K562 (cell line): Measurements from ENCODE around the gene CHCHD1. TPM values are rescaled to one million over a fixed set of nuclear protein-coding genes. Genes with fewer than 3 reads are reported as not detected.

Experiments
- ATAC-seq: fragments of 200-7000 bp; cut with Tn5 transposase; 3 replicates; pipeline ENCODE4 v1.9.1; 2020; ENCODE audit warnings: moderate library complexity
- BruUV-seq: library from RNA; stranded (reverse); fragments of 400-500 nt; replicated peaks from 2 replicates; lab custom pipeline; 2021; lab: Mats Ljungman, UMichigan
- CTCF ChIA-PET: fragments of 300-600 bp; formaldehyde crosslinking; extraction: SDS; loops from one replicate; lab custom pipeline; 2021; ENCODE audit warnings: low intra/inter-chr PET ratio; lab: Yijun Ruan, JAX
- POLR2A ChIA-PET: fragments of 300-600, 350-650 bp; sonication (Branson Sonifier 250); formaldehyde crosslinking; extraction: SDS; loops from one replicate; lab custom pipeline; 2021; ENCODE audit warnings: antibody characterized with exemption, inconsistent platforms; lab: Yijun Ruan, JAX
- DNase-seq, 4 experiments: peaks; one replicate each; pipeline versions ENCODE4 v3.0.0 to v3.0.0-alpha.2; 2011 to 2018; ENCODE audit warnings: low spot score in 3 of 4, mixed read lengths in 3 of 4; ENCODE audit errors: extremely low read depth in 1 of 4
- FAIRE-seq: peaks from 2 replicates; lab custom pipeline; 2011; peaks lifted over from hg19 to GRCh38; lab: Jason Lieb, UNC
- H2AFZ ChIP-seq: 2 replicates; pipeline ENCODE4 v1.6.0; 2011; ENCODE audit warnings: low read depth, low read length, control low read depth, inconsistent platforms
- H3K27ac ChIP-seq: fragments of 200-600 bp; 3 replicates; pipeline ENCODE4 v1.8.0; 2011; ENCODE audit warnings: low read depth, mild to moderate bottlenecking, control low read depth, inconsistent platforms, low read length, moderate library complexity, mixed read lengths; ENCODE audit errors: extremely low read depth
- H3K27me3 ChIP-seq, 2 experiments: fragments of 300-600 bp in 1 of 2; 2 replicates in 1 of 2; 3 replicates in 1 of 2; pipeline versions ENCODE4 v1.6.0 to v1.8.0; 2011; ENCODE audit warnings: inconsistent platforms in 2 of 2, low read length in 2 of 2, mild to moderate bottlenecking in 1 of 2, mixed read lengths in 1 of 2, moderate library complexity in 1 of 2; ENCODE audit not compliant: control insufficient read depth in 2 of 2, insufficient read depth in 2 of 2
- H3K36me3 ChIP-seq: fragments of 300-600 bp; 3 replicates; pipeline ENCODE4 v1.8.0; 2011; ENCODE audit warnings: mild to moderate bottlenecking, low read length, inconsistent platforms; ENCODE audit not compliant: control insufficient read depth, insufficient read depth
- H3K4me1 ChIP-seq, 2 experiments: fragments of 200-600 bp in 1 of 2; replicated peaks in 1 of 2; 2 replicates in 1 of 2; 3 replicates in 1 of 2; pipeline versions ENCODE4 v1.5.1 to v1.8.0; 2011; ENCODE audit warnings: inconsistent platforms in 2 of 2, low read length in 2 of 2, mild to moderate bottlenecking in 1 of 2, mixed read lengths in 1 of 2, moderate library complexity in 1 of 2; ENCODE audit not compliant: control insufficient read depth in 2 of 2, insufficient read depth in 2 of 2
- H3K4me2 ChIP-seq: 2 replicates; pipeline ENCODE4 v1.6.1; 2011; ENCODE audit warnings: low read length, control low read depth, inconsistent platforms, mixed read lengths; ENCODE audit not compliant: insufficient read depth
- H3K4me3 ChIP-seq: fragments of 200-600 bp; sonication (generic), shearing (Covaris generic); 2 replicates; pipeline ENCODE4 v1.5.1; 2016; ENCODE audit warnings: control low read depth, inconsistent platforms
- H3K79me2 ChIP-seq: fragments of 200-600 bp; 3 replicates; pipeline ENCODE4 v1.8.0; 2011; ENCODE audit warnings: low read length, inconsistent platforms; ENCODE audit not compliant: control insufficient read depth, insufficient read depth
- H3K9ac ChIP-seq, 2 experiments: 2 replicates each; pipeline versions ENCODE4 v1.6.0 to v1.6.1; 2011; ENCODE audit warnings: low read depth in 2 of 2, low read length in 2 of 2, control low read depth in 1 of 2, inconsistent platforms in 1 of 2, mild to moderate bottlenecking in 1 of 2, mixed read lengths in 1 of 2; ENCODE audit not compliant: insufficient read depth in 1 of 2
- H3K9me1 ChIP-seq: one replicate; pipeline ENCODE4 v1.6.0; 2011; ENCODE audit warnings: inconsistent platforms, mild to moderate bottlenecking, low read length, moderate library complexity; ENCODE audit not compliant: control insufficient read depth, insufficient read depth
- H3K9me3 ChIP-seq: replicated peaks from 2 replicates; pipeline ENCODE4 v1.5.1; 2011; ENCODE audit warnings: low read depth, low read length, inconsistent platforms; ENCODE audit not compliant: control insufficient read depth, insufficient read depth
- H4K20me1 ChIP-seq: replicated peaks from 2 replicates; pipeline ENCODE4 v1.6.1; 2011; ENCODE audit warnings: low read length, inconsistent platforms, mixed read lengths; ENCODE audit not compliant: control insufficient read depth, insufficient read depth
- ELF4 ChIP-seq: fragments of 450-650 bp; formaldehyde crosslinking; IDR thresholded peaks from 2 replicates; pipeline ENCODE4 v1.4.0; 2022; ENCODE audit warnings: missing genetic modification characterization
- FOXJ2 ChIP-seq: fragments of 200-800 bp; sonication (Bioruptor generic); IDR thresholded peaks from 2 replicates; pipeline ENCODE4 v1.6.1; 2016; ENCODE audit warnings: missing genetic modification characterization, missing compliant biosample characterization
- FOXK2 ChIP-seq, 2 experiments: fragments of 450-650 bp; IDR thresholded peaks in 1 of 2; conservative IDR thresholded peaks in 1 of 2; 2 replicates each; pipeline ENCODE4 v1.6.1; 2016; ENCODE audit warnings: low read depth in 2 of 2, mild to moderate bottlenecking in 1 of 2
- MED1 ChIP-seq: sonication (generic); formaldehyde crosslinking; IDR thresholded peaks from 2 replicates; pipeline ENCODE4 v1.8.1; 2023; ENCODE audit warnings: missing genetic modification reagents, borderline replicate concordance
- MLX ChIP-seq, 2 experiments: fragments of 450-650 bp in 1 of 2; sonication (generic) in 1 of 2; formaldehyde crosslinking; conservative IDR thresholded peaks; 2 replicates each; pipeline versions ENCODE4 v1.4.0 to v1.8.1; 2020 to 2022; ENCODE audit warnings: mild to moderate bottlenecking in 1 of 2, missing genetic modification reagents in 1 of 2
- PBX2 ChIP-seq, 2 experiments: IDR thresholded peaks in 1 of 2; conservative IDR thresholded peaks in 1 of 2; 2 replicates each; pipeline ENCODE4 v1.6.1; 2016; ENCODE audit warnings: low read depth in 2 of 2, mild to moderate bottlenecking in 1 of 2, missing compliant biosample characterization in 1 of 2, missing genetic modification characterization in 1 of 2, moderate library complexity in 1 of 2
- POLR2G ChIP-seq: fragments of 200-400 bp; formaldehyde crosslinking; IDR thresholded peaks from 2 replicates; pipeline ENCODE4 v1.6.1; 2017; ENCODE audit warnings: low read depth, mild to moderate bottlenecking, antibody characterized with exemption, low read length, moderate library complexity
- RBFOX2 ChIP-seq: fragments of 200-400 bp; formaldehyde crosslinking; IDR thresholded peaks from 2 replicates; pipeline ENCODE4 v1.6.1; 2017; ENCODE audit warnings: low read depth, mild to moderate bottlenecking, low read length, moderate library complexity
- TCF7 ChIP-seq: sonication (generic); IDR thresholded peaks from 2 replicates; pipeline ENCODE4 v1.6.1; 2016; ENCODE audit warnings: antibody characterized with exemption, borderline replicate concordance
- XRCC5 ChIP-seq: fragments of 200-400 bp; formaldehyde crosslinking; IDR thresholded peaks from 2 replicates; pipeline ENCODE4 v1.6.1; 2017; ENCODE audit warnings: low read depth, mild to moderate bottlenecking, low read length
- WGBS: fragments of 100-300 bp; shearing (Covaris generic); methylation state at CpG from one replicate; pipeline ENCODE4 v1.1.6; 2016; ENCODE audit warnings: low coverage, mixed read lengths; ENCODE audit not compliant: insufficient coverage; ENCODE audit errors: missing lambda C conversion rate; 5-methylcytosine and 5-hydroxymethylcytosine counted together
- in situ Hi-C: fragments of 300-500 bp; cut with MboI; formaldehyde crosslinking; loops from 4 replicates; pipeline ENCODE4 v1.15.0; 2018; ENCODE audit warnings: inconsistent platforms, mixed read lengths
- intact Hi-C: fragments of 100-400 bp; cut with micrococcal nuclease; formaldehyde crosslinking; loops from 2 replicates; pipeline ENCODE4 v1.14.2; 2022
- polyA plus RNA-seq, 8 experiments: library from polyadenylated mRNA; depleted of rRNA in 4 of 8; stranded (reverse) in 5 of 8; unstranded in 3 of 8; fragments of >200 nt; fragmentation: Nextera tagmentation in 2 of 8; fragmentation: Illumina TruSeq in 1 of 8; extraction: Ambion mirVana in 2 of 8; extraction: Trizol in 1 of 8; gene quantifications; 2 replicates each; pipeline versions ENCODE4 v1.2.1 to v1.2.3, GENCODE V29; 2011 to 2014; ENCODE audit warnings: inconsistent platforms in 1 of 8, missing spikeins in 1 of 8
- total RNA-seq, 7 experiments: library from RNA; depleted of rRNA in 6 of 7; stranded (reverse); fragments of >200 nt in 6 of 7; fragmentation: Illumina TruSeq in 2 of 7; extraction: Trizol in 2 of 7; gene quantifications; 2 replicates each; pipeline versions ENCODE4 v1.2.1 to v1.2.3, GENCODE V29; 2011 to 2021; ENCODE audit warnings: low replicate concordance in 1 of 7

CHCHD1 gene
- total and polyA plus RNA-seq, 9 of the 15 experiments (the other 6 are each of a cell fraction or from before 2014, with no cell fraction given) = 52.9 to 126 (median 83.4) TPM

GRCh38 chr10:73808021-73808815 is 26.4 kb downstream of the CHCHD1 start:
- no peak for FAIRE-seq

More at GRCh38 chr10:73808021-73808815, 26.4 kb downstream of the CHCHD1 start:
- Histone ChIP-seq H2AFZ (no peak overlapping the region), H4K20me1 (peaks cover 5% of the 10 kb centered on the region; the same call in 1 of the 2 replicates), H3K27ac (no peak overlapping the region), H3K79me2 (peaks cover 13% of the 10 kb centered on the region), H3K9ac (peak overlapping the region in 1 of 2 experiments; percentile 70; a peak in 2 of 4 replicates), H3K4me1 (peaks cover 23 to 43% of the 10 kb centered on the region in 2 experiments), H3K4me2 (no peak overlapping the region), H3K36me3 (peaks cover 56% of the 10 kb centered on the region), H3K27me3 (no peaks in the 10 kb centered on the region), H3K4me3 (no peak overlapping the region), H3K9me1 (no peaks in the 10 kb centered on the region), H3K9me3 (no peaks in the 10 kb centered on the region)
- no peak for ATAC-seq
- POLR2A ChIA-PET = interaction anchor here (1.0 to 3.6 kb wide), 8 partner anchors 8 to 66 kb away, joined by 3 to 50 read pairs (median 4); partner anchors contain the start of gene CHCHD1
- BruUV-seq = no TSS peak
- WGBS = 89% methylated on average over 16 of the region's 16 CpGs
- in situ Hi-C loops = no loop called here
- DNase-seq = no peak
- CTCF ChIA-PET = interaction anchor here (0.6 kb wide), 1 partner anchor 260 kb away, joined by 3 read pairs; no protein-coding TSS in a partner anchor
- TF ChIP-seq TCF7 (no peak), RBFOX2 (peak; percentile 52; the same call in 1 of the 2 replicates), FOXK2 (conservative IDR thresholded peaks at IDR 0.05 in 1 of 2, IDR thresholded peaks at IDR 0.05 in 1 of 2; ENCODE audit: low read depth in 2 of 2) (no peak), FOXJ2 (tag) (no peak), MED1 (CRISPR knock-in tag) (no peak), PBX2 (CRISPR knock-in tag; IDR thresholded peaks at IDR 0.05; ENCODE audit: low read depth) (no peak), PBX2 (tag; conservative IDR thresholded peaks at IDR 0.05; ENCODE audit: low read depth) (no peak), MLX (CRISPR knock-in tag; conservative IDR thresholded peaks at IDR 0.05) (no peak), XRCC5 (no peak), POLR2G (peak; percentile 30; the same call in 1 of the 2 replicates), ELF4 (CRISPR knock-in tag) (no peak)
- intact Hi-C loops = no loop called here
